GM23338 (cell line): ENCODE data around the gene PCSK5.

Experiments used
- CREB1 ChIP-seq: fragments of 250-450 bp; sonication (Bioruptor Pico); IDR thresholded peaks from 2 replicates; pipeline ENCODE4 v1.5.0; 2020; ENCODE audit warnings: low read depth, mild to moderate bottlenecking, moderate library complexity
- ETS1 ChIP-seq: IDR thresholded peaks from 2 replicates; pipeline ENCODE4 v1.6.1; 2016; ENCODE audit warnings: antibody characterized with exemption
- EZH2 ChIP-seq: fragments of 200-600 bp; sonication (generic); IDR thresholded peaks from one replicate; pipeline ENCODE4 v1.8.0; 2017; ENCODE audit warnings: antibody characterized with exemption, mild to moderate bottlenecking, low read depth; ENCODE audit not compliant: unreplicated experiment
- EZH2phosphoT487 ChIP-seq: fragments of 200-600 bp; sonication (generic); IDR thresholded peaks from one replicate; pipeline ENCODE4 v1.8.1; 2018; ENCODE audit warnings: antibody characterized with exemption; ENCODE audit not compliant: unreplicated experiment
- JUNB ChIP-seq: IDR thresholded peaks from one replicate; pipeline ENCODE4 v1.6.1; 2016; ENCODE audit warnings: antibody characterized with exemption; ENCODE audit not compliant: unreplicated experiment
- NANOG ChIP-seq: IDR thresholded peaks from 2 replicates; pipeline ENCODE4 v1.6.1; 2016; ENCODE audit warnings: antibody characterized with exemption, borderline replicate concordance
- POLR2AphosphoS5 ChIP-seq: IDR thresholded peaks from 2 replicates; pipeline ENCODE4 v1.6.1; 2016; ENCODE audit warnings: antibody characterized with exemption, low read depth
- REST ChIP-seq: IDR thresholded peaks from one replicate; pipeline ENCODE4 v1.6.1; 2018; ENCODE audit warnings: antibody characterized with exemption; ENCODE audit not compliant: unreplicated experiment
- STAT1 ChIP-seq: IDR thresholded peaks from one replicate; pipeline ENCODE4 v1.6.1; 2016; ENCODE audit warnings: antibody characterized with exemption; ENCODE audit not compliant: unreplicated experiment
- TF ChIP-seq, protein P1 (sequence below), 2 experiments: fragments of 200-600 bp in 1 of 2; sonication (generic) in 1 of 2; conservative IDR thresholded peaks; 2 replicates each; pipeline versions ENCODE4 v1.5.1 to v1.6.1; 2016 to 2017; ENCODE audit warnings: antibody characterized with exemption in 2 of 2, low read depth in 2 of 2, mild to moderate bottlenecking in 2 of 2, moderate library complexity in 1 of 2

DNA sequence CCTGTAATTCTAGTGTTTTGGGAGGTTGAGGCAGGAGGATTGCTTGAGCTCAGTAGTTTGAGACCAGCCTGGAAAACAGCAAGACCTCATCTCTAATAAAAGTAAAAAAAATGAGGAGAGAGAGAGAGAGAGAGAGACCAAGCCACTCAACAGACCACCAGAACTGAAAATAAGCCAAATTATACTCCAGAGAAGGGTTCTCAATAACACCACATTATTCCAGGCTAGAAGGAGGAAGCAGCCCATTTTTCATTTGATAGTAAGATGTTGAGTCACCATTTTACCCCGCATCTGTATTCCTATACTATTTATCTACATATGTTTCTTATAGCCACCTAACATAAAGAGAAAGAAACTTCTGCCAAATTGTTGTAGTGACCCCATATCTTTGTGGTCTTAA, 134.8 kb downstream of the PCSK5 start:
- TF ChIP-seq, protein P1, sequence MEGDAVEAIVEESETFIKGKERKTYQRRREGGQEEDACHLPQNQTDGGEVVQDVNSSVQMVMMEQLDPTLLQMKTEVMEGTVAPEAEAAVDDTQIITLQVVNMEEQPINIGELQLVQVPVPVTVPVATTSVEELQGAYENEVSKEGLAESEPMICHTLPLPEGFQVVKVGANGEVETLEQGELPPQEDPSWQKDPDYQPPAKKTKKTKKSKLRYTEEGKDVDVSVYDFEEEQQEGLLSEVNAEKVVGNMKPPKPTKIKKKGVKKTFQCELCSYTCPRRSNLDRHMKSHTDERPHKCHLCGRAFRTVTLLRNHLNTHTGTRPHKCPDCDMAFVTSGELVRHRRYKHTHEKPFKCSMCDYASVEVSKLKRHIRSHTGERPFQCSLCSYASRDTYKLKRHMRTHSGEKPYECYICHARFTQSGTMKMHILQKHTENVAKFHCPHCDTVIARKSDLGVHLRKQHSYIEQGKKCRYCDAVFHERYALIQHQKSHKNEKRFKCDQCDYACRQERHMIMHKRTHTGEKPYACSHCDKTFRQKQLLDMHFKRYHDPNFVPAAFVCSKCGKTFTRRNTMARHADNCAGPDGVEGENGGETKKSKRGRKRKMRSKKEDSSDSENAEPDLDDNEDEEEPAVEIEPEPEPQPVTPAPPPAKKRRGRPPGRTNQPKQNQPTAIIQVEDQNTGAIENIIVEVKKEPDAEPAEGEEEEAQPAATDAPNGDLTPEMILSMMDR (conservative IDR thresholded peaks at IDR 0.05; ENCODE audit: low read depth in 2 of 2): no peak
- TF ChIP-seq POLR2AphosphoS5 (no peak), EZH2 (no peak), NANOG (no peak), REST (no peak), EZH2phosphoT487 (no peak), ETS1 (no peak), CREB1 (CRISPR knock-in tag) (no peak), STAT1 (no peak), JUNB (no peak)
